MM.1S (cell line): ENCODE results near the gene ARVCF.

ENCODE experiments used
- DNase-seq: peaks from one replicate; pipeline ENCODE4 v3.0.0-alpha.2; 2015
- H2AFZ ChIP-seq: fragments of 300-600 bp; sonication (generic); 2 replicates; pipeline ENCODE4 v1.6.0; 2016; ENCODE audit warnings: antibody characterized with exemption, low read length
- H3F3A ChIP-seq: fragments of 300-600 bp; sonication (generic); 2 replicates; pipeline ENCODE4 v1.6.1; 2016; ENCODE audit warnings: mild to moderate bottlenecking, antibody characterized with exemption, low read length, moderate library complexity, mixed read lengths; ENCODE audit not compliant: insufficient read depth
- H3K27ac ChIP-seq: fragments of 300-600 bp; sonication (generic); 2 replicates; pipeline ENCODE4 v1.5.1; 2016; ENCODE audit warnings: mild to moderate bottlenecking, low read length
- H3K27me3 ChIP-seq: fragments of 300-600 bp; sonication (generic); replicated peaks from 2 replicates; pipeline ENCODE4 v1.6.0; 2016; ENCODE audit warnings: low read length; ENCODE audit not compliant: insufficient read depth
- H3K36me3 ChIP-seq: fragments of 300-600 bp; sonication (generic); replicated peaks from 2 replicates; pipeline ENCODE4 v1.6.1; 2016; ENCODE audit warnings: mild to moderate bottlenecking, low read length, mixed read lengths; ENCODE audit not compliant: insufficient read depth
- H3K4me1 ChIP-seq: fragments of 300-600 bp; sonication (generic); 2 replicates; pipeline ENCODE4 v1.6.1; 2016; ENCODE audit warnings: low read length, mixed read lengths
- H3K4me2 ChIP-seq: fragments of 300-600 bp; sonication (generic); 2 replicates; pipeline ENCODE4 v1.6.0; 2016; ENCODE audit warnings: low read depth, low read length
- H3K4me3 ChIP-seq: fragments of 300-600 bp; sonication (generic); 2 replicates; pipeline ENCODE4 v1.5.1; 2016; ENCODE audit warnings: low read length, mixed read lengths
- H3K79me2 ChIP-seq: fragments of 300-600 bp; sonication (generic); 2 replicates; pipeline ENCODE4 v1.6.1; 2016; ENCODE audit warnings: mixed run types, low read length, mixed read lengths
- H3K9ac ChIP-seq: fragments of 300-600 bp; sonication (generic); 2 replicates; pipeline ENCODE4 v1.6.1; 2016; ENCODE audit warnings: low read length, mixed read lengths
- H3K9me2 ChIP-seq: fragments of 300-600 bp; sonication (generic); replicated peaks from 2 replicates; pipeline ENCODE4 v1.6.1; 2016; ENCODE audit warnings: mild to moderate bottlenecking, low read length, mixed read lengths; ENCODE audit not compliant: insufficient read depth
- H3K9me3 ChIP-seq: fragments of 300-600 bp; sonication (generic); replicated peaks from 2 replicates; pipeline ENCODE4 v1.6.1; 2016; ENCODE audit warnings: mild to moderate bottlenecking, low read length, mixed read lengths; ENCODE audit not compliant: insufficient read depth
- H4K20me1 ChIP-seq: fragments of 300-600 bp; sonication (generic); 2 replicates; pipeline ENCODE4 v1.6.1; 2016; ENCODE audit warnings: mild to moderate bottlenecking, low read length, moderate library complexity, mixed read lengths; ENCODE audit not compliant: insufficient read depth
- EZH2 ChIP-seq: fragments of 300-600 bp; sonication (generic); optimal IDR thresholded peaks from 2 replicates; pipeline ENCODE3; 2017; ENCODE audit warnings: low read depth, mild to moderate bottlenecking, antibody characterized with exemption, low read length, mixed read lengths
- EZH2phosphoT487 ChIP-seq: fragments of 300-600 bp; sonication (generic); IDR thresholded peaks from 2 replicates; pipeline ENCODE4 v1.6.1; 2018; ENCODE audit warnings: antibody characterized with exemption, low read length
- TF ChIP-seq, protein P1 (sequence below): fragments of 300-600 bp; sonication (generic); IDR thresholded peaks from 2 replicates; pipeline ENCODE4 v1.5.1; 2016; ENCODE audit warnings: antibody characterized with exemption, low read length, mixed read lengths

ARVCF gene

DNA sequence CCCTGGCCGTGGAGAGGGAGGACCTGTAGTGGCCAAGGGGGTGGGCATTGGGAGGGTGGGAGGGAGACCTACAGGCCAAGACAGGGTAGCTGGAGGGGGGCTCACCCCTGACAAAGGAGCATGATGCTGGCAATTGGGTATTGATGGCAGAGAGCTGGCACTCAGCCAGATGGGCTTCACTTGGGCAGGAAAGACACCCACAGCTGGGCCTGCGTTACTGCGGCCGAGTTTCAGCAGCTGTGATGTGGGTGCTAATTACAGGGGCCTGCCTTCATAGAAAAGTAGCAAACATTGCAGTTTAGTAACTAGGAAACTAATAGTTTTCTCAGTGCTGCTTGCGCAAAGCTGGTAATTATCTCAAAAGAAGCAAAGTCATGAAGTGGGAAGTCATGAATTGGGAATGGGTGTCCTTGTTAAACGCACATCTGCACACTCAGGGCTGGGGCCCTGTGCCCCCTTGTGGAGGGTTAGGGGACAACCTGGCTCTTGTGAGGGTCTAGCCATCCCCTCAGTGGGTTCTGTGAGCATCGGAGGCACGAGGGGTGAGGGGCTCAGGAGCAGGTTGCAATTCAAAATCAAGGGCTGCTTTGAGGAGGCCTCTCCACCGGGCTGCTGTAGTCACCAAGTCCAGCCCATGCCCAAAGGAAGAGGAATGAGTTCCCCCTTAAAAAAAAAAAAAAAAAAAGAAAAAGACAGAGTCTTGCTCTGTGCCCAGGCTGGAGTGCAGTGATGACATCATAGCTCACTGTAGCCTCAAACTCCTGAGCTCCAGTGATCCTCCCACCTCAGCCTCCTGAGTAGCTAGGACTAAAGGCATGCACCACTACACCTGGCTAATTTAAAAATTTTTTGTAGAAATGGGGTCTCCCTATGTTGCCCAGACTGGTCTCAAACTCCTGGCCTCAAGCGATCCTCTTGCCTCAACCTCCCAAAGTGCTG, 50.6 kb downstream of the ARVCF start:
- Histone ChIP-seq H3K9me2 (no peaks in the 10 kb centered on the region), H3K27me3 (no peaks in the 10 kb centered on the region), H4K20me1 (no peaks in the 10 kb centered on the region), H3K9me3 (no peaks in the 10 kb centered on the region), H3K36me3 (no peaks in the 10 kb centered on the region), H3K4me1 (peaks cover 3% of the 10 kb centered on the region; the same call in 1 of the 2 replicates), H3F3A (no peaks in the 10 kb centered on the region), H3K79me2 (no peaks in the 10 kb centered on the region), H3K4me3 (no peak overlapping the region), H3K9ac (no peak overlapping the region), H3K27ac (no peak overlapping the region), H3K4me2 (no peak overlapping the region), H2AFZ (no peak overlapping the region)
- DNase-seq: no peak
- TF ChIP-seq, protein P1, sequence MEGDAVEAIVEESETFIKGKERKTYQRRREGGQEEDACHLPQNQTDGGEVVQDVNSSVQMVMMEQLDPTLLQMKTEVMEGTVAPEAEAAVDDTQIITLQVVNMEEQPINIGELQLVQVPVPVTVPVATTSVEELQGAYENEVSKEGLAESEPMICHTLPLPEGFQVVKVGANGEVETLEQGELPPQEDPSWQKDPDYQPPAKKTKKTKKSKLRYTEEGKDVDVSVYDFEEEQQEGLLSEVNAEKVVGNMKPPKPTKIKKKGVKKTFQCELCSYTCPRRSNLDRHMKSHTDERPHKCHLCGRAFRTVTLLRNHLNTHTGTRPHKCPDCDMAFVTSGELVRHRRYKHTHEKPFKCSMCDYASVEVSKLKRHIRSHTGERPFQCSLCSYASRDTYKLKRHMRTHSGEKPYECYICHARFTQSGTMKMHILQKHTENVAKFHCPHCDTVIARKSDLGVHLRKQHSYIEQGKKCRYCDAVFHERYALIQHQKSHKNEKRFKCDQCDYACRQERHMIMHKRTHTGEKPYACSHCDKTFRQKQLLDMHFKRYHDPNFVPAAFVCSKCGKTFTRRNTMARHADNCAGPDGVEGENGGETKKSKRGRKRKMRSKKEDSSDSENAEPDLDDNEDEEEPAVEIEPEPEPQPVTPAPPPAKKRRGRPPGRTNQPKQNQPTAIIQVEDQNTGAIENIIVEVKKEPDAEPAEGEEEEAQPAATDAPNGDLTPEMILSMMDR: peak; percentile 26
- no peak for TF ChIP-seq EZH2

- H3K27ac ChIP-seq: no peak overlapping the region
- no peaks in the 10 kb centered on the region for H3K79me2 ChIP-seq
- no peak overlapping the region for H3K9ac ChIP-seq
- no peaks in the 10 kb centered on the region for H3F3A ChIP-seq
- H3K9me3 ChIP-seq: no peaks in the 10 kb centered on the region
- H3K27me3 ChIP-seq: no peaks in the 10 kb centered on the region
- no peaks in the 10 kb centered on the region for H4K20me1 ChIP-seq
- DNase-seq: no peak
- no peaks in the 10 kb centered on the region for H3K36me3 ChIP-seq
- H3K4me3 ChIP-seq: no peak overlapping the region
- TF ChIP-seq EZH2phosphoT487: no peak
- TF ChIP-seq, protein P1: no peak
- TF ChIP-seq EZH2: no peak
- no peak overlapping the region for H2AFZ ChIP-seq
- H3K4me1 ChIP-seq: peaks cover 3% of the 10 kb centered on the region; the same call in 1 of the 2 replicates
- H3K4me2 ChIP-seq: no peak overlapping the region
- H3K9me2 ChIP-seq: no peaks in the 10 kb centered on the region
Measured at GRCh38 chr22:19964701-19965386, 51.8 kb downstream of the ARVCF start.

DNA sequence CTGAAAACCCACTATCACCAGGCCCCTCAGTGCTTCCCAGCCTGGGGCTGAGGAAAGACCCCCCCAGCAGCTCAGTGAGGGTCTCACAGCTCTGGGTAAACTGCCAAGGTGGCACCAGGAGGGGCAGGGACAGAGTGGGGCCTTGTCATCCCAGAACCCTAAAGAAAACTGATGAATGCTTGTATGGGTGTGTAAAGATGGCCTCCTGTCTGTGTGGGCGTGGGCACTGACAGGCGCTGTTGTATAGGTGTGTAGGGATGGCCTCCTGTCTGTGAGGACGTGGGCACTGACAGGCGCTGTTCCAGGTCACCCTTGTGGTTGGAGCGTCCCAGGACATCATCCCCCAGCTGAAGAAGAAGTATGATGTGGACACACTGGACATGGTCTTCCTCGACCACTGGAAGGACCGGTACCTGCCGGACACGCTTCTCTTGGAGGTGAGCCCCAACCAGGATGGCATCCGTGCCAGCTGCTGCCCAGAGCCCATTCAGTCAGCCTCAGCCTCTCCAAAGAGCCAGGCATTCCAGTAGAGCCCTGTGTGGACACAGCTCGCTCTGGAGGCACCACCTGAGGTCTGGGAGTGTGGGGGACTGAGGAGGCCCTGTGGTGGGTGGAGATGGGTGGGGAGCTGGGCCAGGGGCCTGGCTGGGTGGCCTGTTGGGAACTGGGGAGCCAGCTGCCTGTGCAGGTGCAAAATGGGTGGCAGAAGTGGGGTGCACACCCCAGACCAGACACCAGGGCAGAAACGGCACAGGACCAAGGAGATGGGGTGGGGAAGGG, 52.6 kb downstream of the ARVCF start:
- Histone ChIP-seq H3K4me2 (no peak overlapping the region), H3K9ac (no peak overlapping the region), H3K9me2 (no peaks in the 10 kb centered on the region), H3K27me3 (no peaks in the 10 kb centered on the region), H3K4me1 (peaks cover 3% of the 10 kb centered on the region; the same call in 1 of the 2 replicates), H3F3A (no peaks in the 10 kb centered on the region), H3K27ac (no peak overlapping the region), H3K36me3 (no peaks in the 10 kb centered on the region), H2AFZ (no peak overlapping the region), H3K4me3 (no peak overlapping the region), H3K9me3 (no peaks in the 10 kb centered on the region), H3K79me2 (no peaks in the 10 kb centered on the region), H4K20me1 (no peaks in the 10 kb centered on the region)
- DNase-seq: no peak
- TF ChIP-seq EZH2: no peak
- TF ChIP-seq, protein P1: no peak
- no peak for TF ChIP-seq EZH2phosphoT487
